ENCODE measurements around the gene KLF1.
A peak's percentile ranks its signal among the peaks of the same experiment; 100 is the strongest.
"Not testable (repeated sequence)": the region's sequence is repeated elsewhere in the genome, so short reads cannot be mapped to it uniquely, and the experiment has no call there.

KLF1 gene

GRCh38 chr19:12890787-12891552 lies 4.0 kb upstream of the KLF1 start, which contains the start of gene GCDH:
GCDH (plus strand) TSS chr19:12891160; CDS start chr19:12891305, 145 bp downstream.
- DNase-seq = peak; percentile 100

GRCh38 chr19:12890299-12890786 lies 3.3 kb upstream of the KLF1 start:
- not testable (repeated sequence) for DNase-seq

GRCh38 chr19:12888006-12888603 lies 1.1 kb upstream of the KLF1 start:
- no peak for DNase-seq

- no peak for DNase-seq
Measured at GRCh38 chr19:12886651-12886968, 391 bp downstream of the KLF1 start.

- peak; percentile 78 for DNase-seq
Measured at GRCh38 chr19:12885749-12886650, 1.0 kb downstream of the KLF1 start.

GRCh38 chr19:12884926-12885748 lies 1.9 kb downstream of the KLF1 start:
- peak; percentile 99 for DNase-seq

- no peak for DNase-seq
Measured at GRCh38 chr19:12884627-12884925, 2.4 kb downstream of the KLF1 start.

GRCh38 chr19:12884202-12884601 lies 2.8 kb downstream of the KLF1 start:
- no peak for DNase-seq

GRCh38 chr19:12882589-12882988 lies 4.4 kb downstream of the KLF1 start:
- no peak for DNase-seq

GRCh38 chr19:12881172-12881808 lies 5.7 kb downstream of the KLF1 start, which contains the start of gene DNASE2:
DNASE2 (minus strand) TSS chr19:12881449; CDS start chr19:12881375, 74 bp downstream.
- peak; percentile 99 for DNase-seq

- peak; percentile 76 for DNase-seq
Measured at GRCh38 chr19:12880551-12881171, 6.3 kb downstream of the KLF1 start.

- no peak for DNase-seq
Measured at GRCh38 chr19:12875086-12875485, 11.9 kb downstream of the KLF1 start.

GRCh38 chr19:12873891-12874745 lies 12.9 kb downstream of the KLF1 start:
- no peak for DNase-seq

GRCh38 chr19:12872941-12873890 lies 13.8 kb downstream of the KLF1 start:
- peak; percentile 19 for DNase-seq

GRCh38 chr19:12872255-12872654 lies 14.7 kb downstream of the KLF1 start:
- no peak for DNase-seq

GRCh38 chr19:12871681-12872080 lies 15.3 kb downstream of the KLF1 start:
- DNase-seq = no peak

- peak; percentile 40 for DNase-seq
Measured at GRCh38 chr19:12868540-12869112, 18.4 kb downstream of the KLF1 start.

GRCh38 chr19:12867120-12868099 lies 19.6 kb downstream of the KLF1 start:
- no peak for DNase-seq
